ENCODE data around the gene ZFP42.
"Not testable (repeated sequence)": the region's sequence is repeated elsewhere in the genome, so short reads cannot be mapped to it uniquely, and the experiment has no call there.

Gene ZFP42

DNA sequence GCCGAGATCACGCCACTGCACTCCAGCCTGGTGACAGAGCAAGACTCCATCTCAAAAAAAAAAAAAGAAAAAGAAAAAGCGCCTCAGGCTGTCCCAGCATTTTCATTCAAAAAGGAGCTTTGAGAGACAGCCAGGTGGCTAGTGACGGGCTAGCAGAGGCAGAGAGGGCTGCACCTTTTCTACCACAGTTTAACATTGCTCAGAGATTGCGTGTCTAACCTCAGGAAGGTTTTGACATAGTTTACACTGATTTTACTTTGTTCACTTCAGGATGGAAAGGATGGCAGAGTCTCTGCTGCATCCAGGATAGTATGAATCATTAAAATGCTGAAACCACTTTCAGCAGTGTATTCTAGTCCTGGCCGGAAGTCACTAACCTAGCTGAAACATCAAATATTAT lies 28.1 kb downstream of the ZFP42 start:
- no peak for DNase-seq

DNA sequence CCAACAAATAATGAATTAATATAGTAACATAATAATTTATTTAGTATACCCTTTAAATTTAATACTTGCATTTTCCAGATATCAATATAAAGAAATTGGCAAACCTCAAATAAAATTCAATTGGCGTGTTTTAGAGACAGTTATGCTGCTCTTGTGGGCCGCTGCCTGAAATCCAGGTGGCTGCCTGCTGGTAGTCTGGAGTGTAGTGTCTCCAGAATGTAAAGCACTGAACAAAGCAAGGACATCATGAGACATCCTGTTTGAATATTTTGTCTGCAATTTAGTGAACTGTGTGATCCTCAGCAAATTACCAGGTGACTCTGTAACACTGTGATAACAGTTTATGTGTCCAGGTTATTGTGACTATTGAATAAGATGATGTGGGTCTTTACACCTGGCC lies 29.9 kb downstream of the ZFP42 start:
- DNase-seq, result no peak

DNA sequence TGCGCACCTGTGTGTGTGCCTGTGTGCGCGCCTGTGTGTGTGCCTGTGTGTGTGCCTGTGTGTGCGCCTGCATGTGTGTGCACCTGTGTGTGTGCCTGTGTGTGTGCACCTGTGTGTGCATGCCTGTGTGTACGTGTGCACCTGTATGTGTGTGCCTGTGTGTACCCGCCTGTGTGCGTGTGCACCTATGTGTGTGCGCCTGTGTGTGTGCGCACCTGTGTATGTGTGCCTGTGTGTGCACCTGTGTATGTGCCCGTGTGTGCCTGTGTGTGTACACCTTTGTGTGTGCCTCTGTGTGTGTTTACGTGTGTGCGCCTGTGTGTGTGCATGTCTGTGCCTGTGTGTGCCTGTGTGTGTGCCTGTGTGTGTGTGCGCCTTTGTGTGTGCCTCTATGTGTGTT lies 33.5 kb downstream of the ZFP42 start:
- no peak for DNase-seq

- DNase-seq, result no peak
Measured at GRCh38 chr4:188030401-188030800, 34.8 kb downstream of the ZFP42 start.

DNA sequence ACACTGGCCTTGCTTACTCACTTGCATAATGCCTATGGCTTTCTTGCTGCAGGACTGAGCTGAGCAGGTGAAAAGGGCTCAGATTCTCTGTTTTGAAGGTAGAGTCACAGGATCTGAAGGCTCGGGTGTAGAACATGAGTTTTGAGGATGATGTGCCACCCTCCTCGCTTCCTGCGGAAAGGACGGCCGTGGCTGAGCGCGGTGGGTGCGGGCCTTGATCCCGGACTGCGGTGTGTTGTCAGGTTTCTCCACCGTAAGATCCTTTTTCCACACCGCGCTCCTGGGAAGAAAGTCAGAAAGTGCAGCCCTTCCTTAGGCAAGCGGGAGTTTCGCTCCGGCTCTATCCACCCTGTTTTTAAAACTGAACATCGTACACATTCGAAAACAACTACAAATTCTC lies 36.2 kb downstream of the ZFP42 start:
- DNase-seq, result no peak

DNA sequence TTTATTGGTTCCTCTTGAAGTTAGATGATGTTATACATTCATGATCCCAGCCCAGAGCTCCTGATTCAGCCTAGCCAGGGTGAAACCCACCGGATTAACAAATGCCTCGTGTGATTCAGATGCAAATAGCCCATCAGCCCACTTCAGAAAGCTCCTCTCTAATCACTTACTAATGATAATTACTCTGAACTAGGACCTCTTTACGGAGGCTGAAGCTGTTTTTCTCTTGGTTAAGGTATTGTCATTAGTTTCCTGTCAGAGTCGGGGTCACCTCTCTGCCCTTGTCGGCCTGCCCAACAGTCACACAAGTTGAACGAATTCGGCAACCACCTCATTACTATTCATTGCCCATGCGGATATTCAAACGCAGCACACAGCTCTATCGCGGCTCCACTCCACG lies 36.6 kb downstream of the ZFP42 start:
- no peak for DNase-seq

DNA sequence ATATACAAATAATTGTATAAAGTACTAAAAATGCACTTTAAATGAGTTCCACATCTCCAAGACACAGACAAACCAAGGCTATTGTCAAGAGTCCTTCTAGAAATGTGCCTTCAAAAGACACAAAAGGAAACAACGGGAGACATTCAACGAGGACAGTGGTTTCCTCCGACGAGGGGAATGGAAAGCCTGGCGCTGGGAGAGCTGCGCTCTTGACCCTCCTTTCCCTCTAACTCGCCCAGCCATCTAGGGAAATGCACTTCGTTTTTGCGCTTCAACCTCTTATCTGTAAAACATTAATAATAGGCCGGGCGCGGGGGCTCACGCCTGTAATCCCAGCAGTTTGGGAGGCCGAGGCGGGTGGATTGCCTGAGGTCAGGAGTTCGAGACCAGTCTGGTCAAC lies 37.0 kb downstream of the ZFP42 start:
- DNase-seq, result no peak

DNA sequence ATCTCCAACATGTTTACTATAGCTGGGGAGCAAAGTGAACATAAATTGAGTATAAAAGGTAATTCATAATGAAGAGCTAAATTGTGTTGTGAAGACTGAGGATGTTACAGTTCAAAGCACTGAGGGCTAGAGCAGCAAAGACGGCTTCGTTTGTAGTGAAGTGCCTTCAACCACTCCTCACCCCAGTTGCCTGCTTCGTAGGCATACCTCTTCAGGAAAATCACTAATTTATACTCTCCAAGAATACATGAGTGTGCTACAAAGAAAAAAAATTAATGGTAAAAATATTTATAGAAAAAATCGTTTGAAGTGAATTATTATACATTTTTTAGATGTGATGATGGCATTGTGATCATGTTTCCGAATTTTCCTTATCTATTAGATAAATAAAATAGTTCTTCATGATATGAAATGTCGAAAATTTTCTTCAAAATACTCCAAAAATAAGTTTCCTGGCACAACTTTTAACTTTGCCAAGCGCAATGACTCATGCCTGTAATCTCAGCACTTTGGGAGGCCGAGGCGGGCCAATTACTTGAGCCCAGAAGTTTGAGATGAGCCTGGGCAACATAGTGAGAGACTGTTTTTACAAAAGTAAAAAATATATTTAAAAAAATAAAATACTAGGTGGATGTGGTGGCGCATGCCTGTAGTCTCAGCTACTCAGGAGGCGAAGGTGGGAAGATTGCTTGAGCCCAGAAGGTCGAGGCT lies 41.6 kb downstream of the ZFP42 start:
- no peak for DNase-seq

DNA sequence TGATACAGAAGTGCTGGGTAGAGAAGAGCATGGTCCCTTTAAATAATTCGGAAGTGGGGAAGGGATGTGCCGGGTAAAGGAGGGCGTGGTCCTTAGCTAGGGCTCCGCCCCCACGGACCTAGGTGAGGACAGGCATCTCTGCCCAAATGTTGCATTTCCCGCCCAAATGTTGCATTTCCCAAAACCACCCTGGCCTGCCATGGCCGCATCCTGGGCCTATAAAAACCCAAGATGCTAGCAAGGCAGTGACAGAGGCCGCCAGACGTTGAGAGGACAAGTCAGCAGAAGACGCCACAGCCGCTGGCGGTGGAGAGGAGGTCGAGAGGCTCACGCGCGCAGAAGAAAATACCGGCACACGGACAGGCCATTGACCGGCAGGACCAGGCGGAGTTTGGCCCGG lies 46.1 kb downstream of the ZFP42 start:
- DNase-seq, result no peak

GRCh38 chr4:188042191-188042590 lies 46.6 kb downstream of the ZFP42 start:
- DNase-seq, result no peak

GRCh38 chr4:188043154-188043553 lies 47.6 kb downstream of the ZFP42 start:
- DNase-seq, result no peak

- not testable (repeated sequence) for DNase-seq
Measured at GRCh38 chr4:188045461-188045860, 49.9 kb downstream of the ZFP42 start.

DNA sequence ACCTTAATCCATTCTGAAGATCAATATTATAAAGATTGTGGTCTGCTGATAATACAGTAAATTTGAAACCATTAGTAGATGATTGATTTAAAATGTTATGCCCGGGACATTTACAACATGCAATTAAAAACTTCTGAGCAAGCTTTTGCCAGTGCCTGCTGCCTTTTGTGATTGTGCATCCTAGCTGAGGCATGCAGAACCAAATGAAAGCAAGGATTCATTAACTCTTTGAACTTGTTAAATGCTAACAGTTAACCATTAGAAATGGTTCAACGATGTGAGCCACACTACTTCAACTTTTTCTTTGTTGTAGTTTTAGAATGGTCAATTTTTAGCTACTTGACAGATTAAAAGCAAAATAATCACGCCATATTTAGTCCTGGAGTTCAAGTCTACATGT lies 51.1 kb downstream of the ZFP42 start:
- DNase-seq, result no peak

DNA sequence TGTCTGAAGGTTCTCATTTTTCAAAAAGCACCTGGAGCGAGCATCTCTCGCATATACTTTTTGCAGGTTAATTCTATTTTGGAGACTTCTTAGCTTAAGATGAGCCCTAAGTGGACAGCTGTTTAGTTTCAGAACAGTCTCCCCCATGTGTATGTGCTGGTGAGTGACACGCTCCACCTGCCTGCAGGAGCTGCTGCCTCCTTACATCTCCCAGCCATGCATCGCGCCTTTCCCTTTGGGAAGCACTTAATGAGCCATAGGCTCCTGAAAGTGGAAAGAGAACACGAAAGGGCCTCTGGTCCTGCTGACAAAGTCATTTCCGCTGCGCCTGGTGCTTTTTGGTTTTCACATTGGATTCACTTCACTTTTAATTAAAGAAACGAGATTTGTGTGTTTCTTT lies 57.7 kb downstream of the ZFP42 start:
- no peak for DNase-seq

All from NCI-H2029 treated with DMSO at 0.1 percent for 48 hours (cell line).